Erythroblast (primary cell): ENCODE data around the gene LUC7L.
A peak's percentile ranks its signal among the peaks of the same experiment; 100 is the strongest.
"Not testable (repeated sequence)": the region's sequence is repeated elsewhere in the genome, so short reads cannot be mapped to it uniquely, and the experiment has no call there.

ENCODE experiments used
- DNase-seq, 2 experiments: peaks; one replicate each; lab custom pipeline; 2025; lab: John Stamatoyannopoulos, UW
- GATA1 ChIP-seq: IDR thresholded peaks from 2 replicates; pipeline ENCODE4 v1.6.1; 2011; ENCODE audit warnings: low read depth, mild to moderate bottlenecking, control low read depth, low read length, moderate library complexity
- POLR2A ChIP-seq: IDR thresholded peaks from 2 replicates; pipeline ENCODE4 v1.6.1; 2011; ENCODE audit warnings: mild to moderate bottlenecking, low read length

Gene LUC7L

GRCh38 chr16:175011-175949 lies 54.0 kb downstream of the LUC7L start:
- peak; percentile 82 to 84 for DNase-seq
- TF ChIP-seq GATA1 (no peak), POLR2A (peak; percentile 45)

GRCh38 chr16:173928-174769 lies 55.1 kb downstream of the LUC7L start:
- TF ChIP-seq POLR2A: peak; percentile 73
- peak; percentile 83 to 84 for DNase-seq

- peak; percentile 61 to 78 for DNase-seq
Measured at GRCh38 chr16:173211-173854, 55.9 kb downstream of the LUC7L start.

DNA sequence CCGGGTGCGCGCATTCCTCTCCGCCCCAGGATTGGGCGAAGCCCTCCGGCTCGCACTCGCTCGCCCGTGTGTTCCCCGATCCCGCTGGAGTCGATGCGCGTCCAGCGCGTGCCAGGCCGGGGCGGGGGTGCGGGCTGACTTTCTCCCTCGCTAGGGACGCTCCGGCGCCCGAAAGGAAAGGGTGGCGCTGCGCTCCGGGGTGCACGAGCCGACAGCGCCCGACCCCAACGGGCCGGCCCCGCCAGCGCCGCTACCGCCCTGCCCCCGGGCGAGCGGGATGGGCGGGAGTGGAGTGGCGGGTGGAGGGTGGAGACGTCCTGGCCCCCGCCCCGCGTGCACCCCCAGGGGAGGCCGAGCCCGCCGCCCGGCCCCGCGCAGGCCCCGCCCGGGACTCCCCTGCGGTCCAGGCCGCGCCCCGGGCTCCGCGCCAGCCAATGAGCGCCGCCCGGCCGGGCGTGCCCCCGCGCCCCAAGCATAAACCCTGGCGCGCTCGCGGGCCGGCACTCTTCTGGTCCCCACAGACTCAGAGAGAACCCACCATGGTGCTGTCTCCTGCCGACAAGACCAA lies 56.8 kb downstream of the LUC7L start, which contains the start of gene HBA2:
Gene HBA2 (plus strand): TSS at position 503 of the 568 bp plus-strand sequence. CDS start 37 bp downstream, at position 540.
- DNase-seq: not testable (repeated sequence)

- no peak for TF ChIP-seq GATA1
- no peak for TF ChIP-seq POLR2A
- no peak for DNase-seq
Measured at GRCh38 chr16:170788-171187, 58.5 kb downstream of the LUC7L start.

DNA sequence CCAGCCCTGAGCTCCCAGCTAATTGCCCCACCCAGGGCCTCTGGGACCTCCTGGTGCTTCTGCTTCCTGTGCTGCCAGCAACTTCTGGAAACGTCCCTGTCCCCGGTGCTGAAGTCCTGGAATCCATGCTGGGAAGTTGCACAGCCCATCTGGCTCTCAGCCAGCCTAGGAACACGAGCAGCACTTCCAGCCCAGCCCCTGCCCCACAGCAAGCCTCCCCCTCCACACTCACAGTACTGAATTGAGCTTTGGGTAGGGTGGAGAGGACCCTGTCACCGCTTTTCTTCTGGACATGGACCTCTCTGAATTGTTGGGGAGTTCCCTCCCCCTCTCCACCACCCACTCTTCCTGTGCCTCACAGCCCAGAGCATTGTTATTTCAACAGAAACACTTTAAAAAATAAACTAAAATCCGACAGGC lies 59.2 kb downstream of the LUC7L start:
- TF ChIP-seq POLR2A: peak; percentile 34
- peak; percentile 69 to 73 for DNase-seq

GRCh38 chr16:169014-169413 lies 60.2 kb downstream of the LUC7L start:
- TF ChIP-seq GATA1 (no peak), POLR2A (no peak)
- peak in 1 of 2 experiments; percentile 37 for DNase-seq

DNA sequence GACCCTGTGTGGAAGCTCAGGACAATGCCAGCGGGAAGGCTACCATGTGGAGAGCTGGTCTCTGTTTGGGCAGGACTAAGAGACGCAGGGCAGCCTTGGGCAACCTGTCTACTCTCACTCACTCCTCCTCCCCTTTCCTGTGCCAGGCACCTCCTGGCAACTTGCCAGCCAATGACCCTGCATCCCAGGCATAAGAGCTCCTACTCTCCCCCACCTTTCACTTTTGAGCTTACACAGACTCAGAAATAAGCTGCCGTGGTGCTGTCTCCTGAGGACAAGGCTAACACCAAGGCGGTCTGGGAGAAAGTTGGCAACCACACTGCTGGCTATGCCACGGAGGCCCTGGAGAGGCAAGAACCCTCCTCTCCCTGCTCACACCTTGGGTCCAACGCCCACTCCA lies 60.8 kb downstream of the LUC7L start:
- TF ChIP-seq GATA1: no peak
- no peak for TF ChIP-seq POLR2A
- peak; percentile 55 to 74 for DNase-seq

DNA sequence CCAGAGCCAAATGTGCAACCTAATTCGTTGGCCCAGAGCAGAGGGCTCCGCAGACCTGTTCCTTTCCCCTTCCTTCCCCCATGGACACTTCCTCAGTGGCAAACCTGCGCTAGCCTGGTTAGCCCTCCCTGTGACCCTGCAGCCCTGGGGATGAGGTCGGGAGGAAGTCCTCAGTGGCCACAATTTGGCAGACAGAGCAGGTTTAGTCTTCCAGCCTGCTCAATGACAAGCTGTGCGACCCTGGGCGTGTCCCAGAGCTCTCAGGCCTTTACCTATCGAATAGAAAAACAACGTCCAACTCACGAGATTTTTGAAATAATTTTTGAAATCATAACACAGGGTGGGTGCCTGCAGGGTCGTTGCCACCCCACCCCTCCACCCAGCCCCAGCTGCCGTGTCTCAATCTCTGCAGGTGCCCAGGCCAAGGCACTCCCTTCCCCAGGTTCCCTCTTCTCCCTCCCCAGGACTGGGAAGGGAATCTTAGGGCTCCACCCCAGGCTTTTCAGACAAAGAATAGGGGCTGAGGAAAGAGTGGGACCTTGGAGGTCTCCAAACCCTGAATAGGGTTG lies 62.0 kb downstream of the LUC7L start:
- peak in 1 of 2 experiments; percentile 46 for DNase-seq
- TF ChIP-seq POLR2A (no peak), GATA1 (no peak)

GRCh38 chr16:166375-167121 lies 62.7 kb downstream of the LUC7L start:
- TF ChIP-seq GATA1 (no peak), POLR2A (no peak)
- peak; percentile 55 to 68 for DNase-seq

- DNase-seq: peak; percentile 90 to 91
- TF ChIP-seq POLR2A (peak; percentile 85), GATA1 (peak; percentile 23)
Measured at GRCh38 chr16:165539-166374, 63.5 kb downstream of the LUC7L start, which contains the start of gene HBM. HBM (plus strand) TSS chr16:165978; CDS start chr16:165998, 20 bp downstream.
